Aorta (tissue), 5 donors: Measurements from ENCODE around the gene APP. TPM values are rescaled to one million over a fixed set of nuclear protein-coding genes. Genes with fewer than 3 reads are reported as not detected.

Experiments
- ATAC-seq: fragments of 200-7000 bp; cut with Tn5 transposase; one replicate; pipeline ENCODE4 v1.9.1; 2022; ENCODE audit warnings: moderate library complexity; ENCODE audit not compliant: low FRiP score
- DNase-seq, 2 donors: peaks; one replicate each; pipeline ENCODE4 v3.0.0-alpha.2; 2020
- H3K27ac ChIP-seq, 2 donors: one replicate each; pipeline ENCODE4 v1.5.1; 2013; ENCODE audit warnings: low read length in 2 of 2, mild to moderate bottlenecking in 2 of 2, moderate library complexity in 2 of 2, control low read depth in 1 of 2, inconsistent platforms in 1 of 2, low read depth in 1 of 2
- H3K27me3 ChIP-seq, 2 donors: one replicate each; pipeline ENCODE4 v1.6.1; 2013; ENCODE audit warnings: control low read depth in 1 of 2, low read length in 1 of 2, mild to moderate bottlenecking in 1 of 2, moderate library complexity in 1 of 2; ENCODE audit not compliant: insufficient read depth in 2 of 2, control insufficient read depth in 1 of 2
- H3K36me3 ChIP-seq, 2 donors: one replicate each; pipeline ENCODE4 v1.6.1; 2013; ENCODE audit warnings: control low read depth in 1 of 2, low read length in 1 of 2, mild to moderate bottlenecking in 1 of 2; ENCODE audit not compliant: insufficient read depth in 2 of 2, control insufficient read depth in 1 of 2
- H3K4me1 ChIP-seq, 2 donors: one replicate each; pipeline ENCODE4 v1.6.1; 2013; ENCODE audit warnings: low read length in 2 of 2, control low read depth in 1 of 2, mild to moderate bottlenecking in 1 of 2, moderate library complexity in 1 of 2; ENCODE audit not compliant: insufficient read depth in 2 of 2, control insufficient read depth in 1 of 2
- H3K4me3 ChIP-seq, 2 donors: one replicate each; pipeline ENCODE4 v1.5.1; 2013; ENCODE audit warnings: low read length in 2 of 2, control low read depth in 1 of 2, mild to moderate bottlenecking in 1 of 2
- H3K9me3 ChIP-seq: one replicate; pipeline ENCODE4 v1.6.1; 2013; ENCODE audit warnings: mild to moderate bottlenecking, low read length; ENCODE audit not compliant: control insufficient read depth
- whole genome bisulfite sequencing, 2 donors: extraction: QIAGEN DNeasy Blood & Tissue Kit; methylation state at CpG; one replicate each; pipeline ENCODE4 v1.1.7; 2013; 5-methylcytosine and 5-hydroxymethylcytosine counted together
- intact Hi-C, 2 donors: fragments of 100-400 bp; cut with DNase I; formaldehyde crosslinking; loops; one replicate each; pipeline versions ENCODE4 v1.14.2 to v1.15.0; 2022
- polyA plus RNA-seq, 2 donors: library from polyadenylated mRNA; stranded (reverse); fragments of 200-250 nt; gene quantifications; one replicate each; pipeline ENCODE4 v1.2.3, GENCODE V29; 2013
- total RNA-seq, 2 donors: library from RNA; stranded (reverse); fragmentation: NEBNext Ultra II Directional; extraction: Animal tissue kit (Norgen Biotek cat#: 25700); gene quantifications; one replicate each; pipeline ENCODE4 v1.2.1, GENCODE V29; 2021
- donor health status: healthy with polysubstance abuse.
- donor health status: Bipolar disorder and iron deficiency.
- donor health status: DM: no; HTN: no; CAD: no.
- donor health status: DM: no; HTN: no; CAD: no.
- donor health status: DM: yes; HTN: yes; CAD: no.

The APP gene
- total and polyA plus RNA-seq, 4 donors = 149 to 581 (median 371) TPM

DNA sequence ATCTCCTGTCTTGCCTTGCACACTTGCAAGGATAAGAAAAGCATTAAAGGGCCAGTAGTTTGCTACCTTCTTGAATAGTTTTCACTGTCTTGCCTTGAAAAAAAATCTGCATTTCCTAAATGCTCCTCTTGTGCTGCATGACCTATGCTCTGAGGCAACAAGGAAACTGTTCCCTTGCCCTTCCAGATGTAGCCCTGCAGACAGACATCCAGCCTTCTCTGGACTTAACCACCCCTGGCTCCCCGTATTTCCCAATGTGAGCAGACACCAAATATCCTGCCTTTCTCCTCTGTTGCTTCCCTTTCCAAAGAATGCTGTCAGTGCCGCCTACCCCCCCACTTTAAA is 258.2 kb downstream of the APP start:
- Histone ChIP-seq H3K4me3 (no peak overlapping the region), H3K36me3 (no peaks in the 10 kb centered on the region), H3K4me1 (peaks cover 3 to 4% of the 10 kb centered on the region in 2 donors), H3K27ac (no peak overlapping the region), H3K27me3 (no peaks in the 10 kb centered on the region), H3K9me3 (no peaks in the 10 kb centered on the region)
- intact Hi-C loops = no loop called here
- 78 to 86% methylated on average over 2 of the region's 2 CpGs for WGBS, 2 donors
- DNase-seq (no peak), ATAC-seq (peak; percentile 30)

GRCh38 chr21:25911730-25912401 is 258.7 kb downstream of the APP start:
- 55 to 65% methylated on average over 20 of the region's 20 CpGs for WGBS, 2 donors
- peak; percentile 37 for ATAC-seq

DNA sequence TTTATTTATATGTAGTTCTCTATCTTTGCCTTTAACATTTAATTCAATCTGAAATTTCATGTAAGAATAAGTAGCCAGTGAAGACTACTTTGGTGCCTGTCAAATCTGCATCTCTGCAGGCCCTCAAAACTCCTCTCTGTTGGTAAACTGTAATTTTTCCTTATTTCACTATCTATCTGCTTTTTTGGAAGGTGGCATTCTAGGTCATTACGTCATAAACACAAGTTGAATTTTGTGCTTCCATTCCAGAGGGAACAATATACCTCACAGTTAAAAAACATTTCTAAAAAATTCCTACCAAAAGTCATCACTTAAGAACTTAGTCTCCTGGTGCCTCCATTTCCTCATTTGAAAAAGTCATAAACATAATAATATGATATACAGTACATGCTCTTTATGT is 259.8 kb downstream of the APP start:
- intact Hi-C loops = no loop called here
- Histone ChIP-seq H3K27ac (no peak overlapping the region), H3K27me3 (no peaks in the 10 kb centered on the region), H3K4me1 (peaks cover 3 to 4% of the 10 kb centered on the region in 2 donors), H3K4me3 (no peak overlapping the region), H3K36me3 (no peaks in the 10 kb centered on the region), H3K9me3 (no peaks in the 10 kb centered on the region)
- DNase-seq (no peak), ATAC-seq (no peak)
- 89 to 90% methylated on average over 1 of the region's 1 CpG for WGBS, 2 donors

More at GRCh38 chr21:25911730-25912401, 258.7 kb downstream of the APP start:
- no peak for DNase-seq
- H3K4me3 ChIP-seq = no peak overlapping the region
- no peaks in the 10 kb centered on the region for H3K9me3 ChIP-seq
- intact Hi-C loops = no loop called here
- H3K4me1 ChIP-seq = peaks cover 3 to 4% of the 10 kb centered on the region in 2 donors
- H3K27me3 ChIP-seq = no peaks in the 10 kb centered on the region
- no peaks in the 10 kb centered on the region for H3K36me3 ChIP-seq
- no peak overlapping the region for H3K27ac ChIP-seq

DNA sequence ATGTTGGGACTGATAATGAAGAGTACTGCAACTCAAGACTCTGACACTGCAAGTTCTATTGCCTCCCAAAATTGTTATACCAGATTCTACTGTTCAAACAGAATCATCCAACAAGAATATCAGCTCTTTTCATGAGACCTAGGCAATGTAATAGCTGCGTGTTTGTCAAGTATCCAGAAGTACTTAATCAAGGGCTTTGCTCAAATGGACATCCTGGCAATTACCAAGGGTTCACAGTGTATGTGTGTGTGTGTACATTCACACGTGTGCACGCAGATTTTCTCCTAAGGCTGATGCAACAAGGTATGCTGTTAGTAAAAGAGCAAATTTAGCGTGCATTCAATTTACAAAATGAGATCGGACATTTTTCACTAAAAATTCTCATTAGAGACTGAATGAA is 261.2 kb downstream of the APP start:
- H3K4me3 ChIP-seq = no peak overlapping the region
- 79 to 86% methylated on average over 5 of the region's 5 CpGs for WGBS, 2 donors
- no peaks in the 10 kb centered on the region for H3K27me3 ChIP-seq
- DNase-seq (no peak), ATAC-seq (no peak)
- H3K27ac ChIP-seq = no peak overlapping the region
- peaks cover 2 to 4% of the 10 kb centered on the region in 2 donors for H3K4me1 ChIP-seq
- H3K36me3 ChIP-seq = no peaks in the 10 kb centered on the region
- no peaks in the 10 kb centered on the region for H3K9me3 ChIP-seq
- intact Hi-C loops = no loop called here

GRCh38 chr21:25908495-25908894 is 262.1 kb downstream of the APP start:
- Histone ChIP-seq H3K27ac (no peak overlapping the region), H3K9me3 (no peaks in the 10 kb centered on the region), H3K4me3 (no peak overlapping the region), H3K36me3 (no peaks in the 10 kb centered on the region), H3K27me3 (no peaks in the 10 kb centered on the region), H3K4me1 (peaks cover 2 to 4% of the 10 kb centered on the region in 2 donors)
- no peak for ATAC-seq
- intact Hi-C loops = no loop called here
- DNase-seq = no peak
- 44 to 47% methylated on average over 5 of the region's 5 CpGs for WGBS, 2 donors

GRCh38 chr21:25907573-25908275 is 262.8 kb downstream of the APP start:
- DNase-seq = no peak
- Histone ChIP-seq H3K4me3 (no peak overlapping the region), H3K27me3 (no peaks in the 10 kb centered on the region), H3K4me1 (peaks cover 2 to 4% of the 10 kb centered on the region in 2 donors), H3K9me3 (no peaks in the 10 kb centered on the region), H3K36me3 (no peaks in the 10 kb centered on the region), H3K27ac (no peak overlapping the region)
- peak; percentile 54 for ATAC-seq
- intact Hi-C loops = no loop called here
- WGBS, 2 donors = 6 to 8% methylated on average over 3 of the region's 3 CpGs

DNA sequence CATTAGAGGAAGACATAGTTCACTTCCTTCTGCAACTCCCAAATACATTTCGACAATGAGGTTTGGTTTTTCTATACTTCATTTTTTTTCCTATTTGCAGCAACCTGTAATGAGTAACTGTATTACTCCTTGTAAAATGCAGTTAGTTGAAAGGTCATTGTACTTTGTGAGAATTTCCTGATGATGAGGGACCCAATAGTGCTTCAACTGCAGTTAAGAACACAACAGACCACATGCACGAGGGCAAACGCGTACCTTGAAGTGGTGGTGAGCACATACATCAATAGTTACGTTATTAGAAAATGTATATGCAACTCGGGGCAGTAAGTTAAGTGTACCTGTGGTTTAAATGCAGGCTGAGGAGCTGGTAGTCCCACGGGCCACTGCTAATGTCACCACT is 264.0 kb downstream of the APP start:
- no peaks in the 10 kb centered on the region for H3K9me3 ChIP-seq
- no peak for DNase-seq
- H3K36me3 ChIP-seq = no peaks in the 10 kb centered on the region
- ATAC-seq = no peak
- H3K4me3 ChIP-seq = no peak overlapping the region
- 95% methylated on average over 7 of the region's 7 CpGs for WGBS, 2 donors
- no peaks in the 10 kb centered on the region for H3K27me3 ChIP-seq
- peaks cover 0 to 2% of the 10 kb centered on the region in 2 donors for H3K4me1 ChIP-seq
- H3K27ac ChIP-seq = no peak overlapping the region
- intact Hi-C loops = no loop called here

- intact Hi-C loops = no loop called here
- ATAC-seq (no peak), DNase-seq (no peak)
- peaks cover 0 to 2% of the 10 kb centered on the region in 2 donors for H3K4me1 ChIP-seq
- 91 to 93% methylated on average over 6 of the region's 6 CpGs for WGBS, 2 donors
- H3K9me3 ChIP-seq = no peaks in the 10 kb centered on the region
- no peak overlapping the region for H3K27ac ChIP-seq
- no peak overlapping the region for H3K4me3 ChIP-seq
- no peaks in the 10 kb centered on the region for H3K27me3 ChIP-seq
- no peaks in the 10 kb centered on the region for H3K36me3 ChIP-seq
Measured at GRCh38 chr21:25905126-25905525, 265.4 kb downstream of the APP start.
